Mucosa of descending colon (tissue), 3 donors: ENCODE measurements around the gene ITGAX. TPM values are rescaled to one million over a fixed set of nuclear protein-coding genes. Genes with fewer than 3 reads are reported as not detected.
"Not testable (repeated sequence)": the region's sequence is repeated elsewhere in the genome, so short reads cannot be mapped to it uniquely, and the experiment has no call there.

ENCODE experiments used
- ATAC-seq: fragments of 200-7000 bp; cut with Tn5 transposase; one replicate; pipeline ENCODE4 v1.9.1; 2020; ENCODE audit warnings: mild to moderate bottlenecking, moderate library complexity
- DNase-seq, 3 donors: peaks; one replicate each; pipeline ENCODE4 v3.0.0-alpha.2; 2020
- H3K36me3 ChIP-seq: fragments of 200-600 bp; one replicate; pipeline ENCODE4 v1.8.0; 2021; ENCODE audit warnings: low read depth, mild to moderate bottlenecking
- H3K4me1 ChIP-seq: fragments of 200-600 bp; one replicate; pipeline ENCODE4 v1.8.0; 2021; ENCODE audit warnings: low read depth, mild to moderate bottlenecking
- H3K4me3 ChIP-seq: fragments of 200-600 bp; one replicate; pipeline ENCODE4 v1.8.0; 2021; ENCODE audit warnings: mild to moderate bottlenecking
- H3K9me3 ChIP-seq: fragments of 200-600 bp; one replicate; pipeline ENCODE4 v1.8.0; 2021; ENCODE audit warnings: mild to moderate bottlenecking
- CTCF ChIP-seq: fragments of 200-600 bp; IDR thresholded peaks from one replicate; pipeline ENCODE4 v1.8.0; 2022; ENCODE audit warnings: antibody characterized with exemption, mild to moderate bottlenecking
- intact Hi-C, 2 donors: fragments of 100-400 bp; cut with DNase I in 1 of 2; cut with micrococcal nuclease in 1 of 2; formaldehyde crosslinking; loops; one replicate each; pipeline versions ENCODE4 v1.11.0 to v1.11.1; 2022; cut with DNase I, micrococcal nuclease
- long read RNA-seq, 2 donors: library from polyadenylated mRNA; unstranded; transcript quantifications; one replicate each; pipeline ENCODE4 v2.0.0, GENCODE V29; 2019 to 2021
- total RNA-seq, 3 donors: library from RNA; stranded (reverse); fragmentation: NEBNext Ultra II Directional in 2 of 3; extraction: Animal tissue kit (Norgen Biotek cat#: 25700) in 2 of 3; gene quantifications; one replicate each; pipeline versions ENCODE4 v1.2.1 to v1.2.4, GENCODE V29; 2021 to 2023
- donor health status: DM: no; HTN: no; CAD: no; lungs with moderate emphysema.
- donor health status: DM: no; HTN: no; CAD: no.
- donor health status: DM: no; HTN: yes; CAD: no.

The ITGAX gene
- 1 to 10 TPM; 2.9 to 8.6 (median 3.5) TPM for total RNA-seq
- long read RNA-seq, donor 1, full-length matches to known transcripts = 1 of 2 reads
- long read RNA-seq, donor 1, partial matches to known transcripts = 0 of 2 reads
- long read RNA-seq, donor 1, other reads (novel, unspliced or antisense) = 1 of 2 reads
- long read RNA-seq, donor 2 = 0 reads

GRCh38 chr16:31354394-31355291, at the start of gene ITGAX:
Gene ITGAX, plus strand, starts transcription at chr16:31355176. Its CDS starts 79 bp downstream, at chr16:31355255.
- ATAC-seq (peak; percentile 62), DNase-seq (peak; percentile 43 to 80 (median 49))
- Histone ChIP-seq H3K4me1 (no peaks in the 10 kb centered on the region), H3K36me3 (no peaks in the 10 kb centered on the region), H3K9me3 (no peaks in the 10 kb centered on the region), H3K4me3 (no peak within 1 kb of the TSS)
- intact Hi-C loops = no loop called here
- TF ChIP-seq CTCF = no peak

- Histone ChIP-seq H3K4me3 (no peak overlapping the region), H3K9me3 (no peaks in the 10 kb centered on the region), H3K36me3 (no peaks in the 10 kb centered on the region), H3K4me1 (no peaks in the 10 kb centered on the region)
- no peak for DNase-seq
- TF ChIP-seq CTCF = no peak
- ATAC-seq = no peak
- intact Hi-C loops = no loop called here
Observed at GRCh38 chr16:31305219-31305618, 49.8 kb upstream of the ITGAX start.

- H3K9me3 ChIP-seq, H3K36me3 ChIP-seq, H3K4me3 ChIP-seq, ATAC-seq, intact Hi-C loops, H3K4me1 ChIP-seq, DNase-seq: not testable (repeated sequence)
Observed at GRCh38 chr16:31308381-31308780, 46.6 kb upstream of the ITGAX start.

GRCh38 chr16:31322500-31322899, 32.5 kb upstream of the ITGAX start:
- H3K4me3 ChIP-seq = no peak overlapping the region
- intact Hi-C loops = no loop called here
- H3K36me3 ChIP-seq = no peaks in the 10 kb centered on the region
- ATAC-seq = no peak
- peaks cover 7% of the 10 kb centered on the region for H3K9me3 ChIP-seq
- no peak for DNase-seq
- no peaks in the 10 kb centered on the region for H3K4me1 ChIP-seq
- TF ChIP-seq CTCF = no peak

GRCh38 chr16:31323959-31324629, 30.9 kb upstream of the ITGAX start:
- no peaks in the 10 kb centered on the region for H3K4me1 ChIP-seq
- no peak overlapping the region for H3K4me3 ChIP-seq
- no peaks in the 10 kb centered on the region for H3K36me3 ChIP-seq
- intact Hi-C loops = no loop called here
- TF ChIP-seq CTCF = no peak
- no peak for DNase-seq
- peaks cover 7% of the 10 kb centered on the region for H3K9me3 ChIP-seq
- ATAC-seq = no peak

- intact Hi-C loops = no loop called here
- ATAC-seq = no peak
- H3K4me3 ChIP-seq = no peak overlapping the region
Observed at GRCh38 chr16:31325171-31325570, 29.8 kb upstream of the ITGAX start.

More at GRCh38 chr16:31325171-31325570, 29.8 kb upstream of the ITGAX start:
- no peaks in the 10 kb centered on the region for H3K36me3 ChIP-seq
- DNase-seq = no peak
- H3K4me1 ChIP-seq = no peaks in the 10 kb centered on the region
- H3K9me3 ChIP-seq = peaks cover 7% of the 10 kb centered on the region
- TF ChIP-seq CTCF = no peak
